ENCODE results near the gene ELOVL1.

- TF ChIP-seq POLR2A (IDR thresholded peaks at IDR 0.05; ENCODE audit: low read depth, low read length) = no peak
- no peak for TF ChIP-seq TAF1 (IDR thresholded peaks at IDR 0.05; ENCODE audit: borderline replicate concordance, low read depth, low read length)
These were observed 19.4 kb downstream of the ELOVL1 start for GRCh38 chr1:43348343-43348808.
